NOMO-1 treated with dmso at 0.1 percent for 144 hours (cell line): ENCODE data around the gene BLOC1S5.

Experiments used
- DNase-seq: peaks from one replicate; lab custom pipeline; 2025; ENCODE audit not compliant: unreplicated experiment; lab: John Stamatoyannopoulos, UW

Gene BLOC1S5

GRCh38 chr6:8082954-8083858 is 19.0 kb upstream of the BLOC1S5 start:
- DNase-seq, result no peak

GRCh38 chr6:8082572-8082953 is 18.4 kb upstream of the BLOC1S5 start:
- no peak for DNase-seq

GRCh38 chr6:8080362-8081151 is 16.4 kb upstream of the BLOC1S5 start:
- peak; percentile 60 for DNase-seq

- no peak for DNase-seq
Observed at GRCh38 chr6:8079126-8079525, 14.9 kb upstream of the BLOC1S5 start.

- DNase-seq, result no peak
Observed at GRCh38 chr6:8077991-8078390, 13.8 kb upstream of the BLOC1S5 start.

GRCh38 chr6:8075704-8076103 is 11.5 kb upstream of the BLOC1S5 start:
- no peak for DNase-seq

GRCh38 chr6:8075185-8075584 is 11.0 kb upstream of the BLOC1S5 start:
- DNase-seq, result peak; percentile 30

GRCh38 chr6:8074213-8074612 is 10.0 kb upstream of the BLOC1S5 start:
- DNase-seq, result no peak

- DNase-seq, result no peak
Observed at GRCh38 chr6:8073758-8074157, 9.6 kb upstream of the BLOC1S5 start.

GRCh38 chr6:8070718-8071117 is 6.5 kb upstream of the BLOC1S5 start:
- DNase-seq, result no peak

- DNase-seq, result no peak
Observed at GRCh38 chr6:8069631-8070284, 5.6 kb upstream of the BLOC1S5 start.

- DNase-seq, result no peak
Observed at GRCh38 chr6:8069151-8069550, 5.0 kb upstream of the BLOC1S5 start.

GRCh38 chr6:8066108-8066507 is 1.9 kb upstream of the BLOC1S5 start:
- no peak for DNase-seq

GRCh38 chr6:8065519-8065911 is 1.3 kb upstream of the BLOC1S5 start:
- DNase-seq, result no peak

GRCh38 chr6:8064638-8065518 is 689 bp upstream of the BLOC1S5 start:
- DNase-seq, result no peak

GRCh38 chr6:8061736-8062135 is 2.5 kb downstream of the BLOC1S5 start:
- DNase-seq, result no peak

GRCh38 chr6:8060346-8060745 is 3.8 kb downstream of the BLOC1S5 start:
- no peak for DNase-seq

GRCh38 chr6:8059129-8059528 is 5.1 kb downstream of the BLOC1S5 start:
- DNase-seq, result no peak

GRCh38 chr6:8057793-8058192 is 6.4 kb downstream of the BLOC1S5 start:
- DNase-seq, result no peak

GRCh38 chr6:8057263-8057662 is 6.9 kb downstream of the BLOC1S5 start:
- no peak for DNase-seq

- DNase-seq, result no peak
Observed at GRCh38 chr6:8054276-8054675, 9.9 kb downstream of the BLOC1S5 start.
